ENCODE results near the gene SPAG9.

DNA sequence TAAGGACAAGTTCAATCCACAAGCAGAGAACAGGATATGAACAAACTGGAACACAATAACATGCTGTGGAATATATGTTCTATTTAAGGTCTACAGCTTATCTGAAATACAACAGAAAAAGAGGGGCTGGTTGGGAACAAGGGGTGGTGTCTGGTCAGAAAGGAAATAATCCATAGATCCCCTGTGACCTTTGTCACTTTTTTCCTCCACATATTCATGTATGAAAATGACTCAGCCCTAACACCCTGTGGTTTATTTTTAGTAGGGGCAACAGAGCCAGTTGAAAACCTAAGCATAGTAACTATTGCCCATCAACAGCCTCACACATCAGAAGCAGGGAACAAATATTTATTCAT lies 12.3 kb upstream of the SPAG9 start:
- TF ChIP-seq POLR2AphosphoS5 (IDR thresholded peaks at IDR 0.05): no peak
- TF ChIP-seq, protein P1, sequence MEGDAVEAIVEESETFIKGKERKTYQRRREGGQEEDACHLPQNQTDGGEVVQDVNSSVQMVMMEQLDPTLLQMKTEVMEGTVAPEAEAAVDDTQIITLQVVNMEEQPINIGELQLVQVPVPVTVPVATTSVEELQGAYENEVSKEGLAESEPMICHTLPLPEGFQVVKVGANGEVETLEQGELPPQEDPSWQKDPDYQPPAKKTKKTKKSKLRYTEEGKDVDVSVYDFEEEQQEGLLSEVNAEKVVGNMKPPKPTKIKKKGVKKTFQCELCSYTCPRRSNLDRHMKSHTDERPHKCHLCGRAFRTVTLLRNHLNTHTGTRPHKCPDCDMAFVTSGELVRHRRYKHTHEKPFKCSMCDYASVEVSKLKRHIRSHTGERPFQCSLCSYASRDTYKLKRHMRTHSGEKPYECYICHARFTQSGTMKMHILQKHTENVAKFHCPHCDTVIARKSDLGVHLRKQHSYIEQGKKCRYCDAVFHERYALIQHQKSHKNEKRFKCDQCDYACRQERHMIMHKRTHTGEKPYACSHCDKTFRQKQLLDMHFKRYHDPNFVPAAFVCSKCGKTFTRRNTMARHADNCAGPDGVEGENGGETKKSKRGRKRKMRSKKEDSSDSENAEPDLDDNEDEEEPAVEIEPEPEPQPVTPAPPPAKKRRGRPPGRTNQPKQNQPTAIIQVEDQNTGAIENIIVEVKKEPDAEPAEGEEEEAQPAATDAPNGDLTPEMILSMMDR (IDR thresholded peaks at IDR 0.05): no peak
- no peak for TF ChIP-seq POLR2A (IDR thresholded peaks at IDR 0.05)
